Sigmoid colon (tissue), 7 donors: ENCODE results near the gene FAM240B. TPM values are rescaled to one million over a fixed set of nuclear protein-coding genes. Genes with fewer than 3 reads are reported as not detected.

Experiments
- DNase-seq: peaks from one replicate; pipeline ENCODE4 v3.0.0-alpha.2; 2019
- H3K27ac ChIP-seq, 4 donors: fragments of 200-600 bp; sonication (generic); one replicate each; pipeline ENCODE4 v1.5.1; 2016 to 2019; ENCODE audit warnings: mild to moderate bottlenecking in 1 of 4
- H3K27me3 ChIP-seq, 3 donors: fragments of 200-600 bp; sonication (generic); one replicate each; pipeline ENCODE4 v1.5.1; 2019; ENCODE audit warnings: mild to moderate bottlenecking in 1 of 3
- H3K36me3 ChIP-seq, 4 donors: fragments of 200-600 bp; sonication (generic); one replicate each; pipeline ENCODE4 v1.5.1; 2016 to 2019
- H3K4me1 ChIP-seq, 4 donors: fragments of 200-600 bp; sonication (generic); one replicate each; pipeline ENCODE4 v1.5.1; 2017 to 2019
- H3K4me3 ChIP-seq, 4 donors: fragments of 200-600 bp; sonication (generic); one replicate each; pipeline ENCODE4 v1.5.1; 2017 to 2019; ENCODE audit warnings: mild to moderate bottlenecking in 2 of 4, moderate library complexity in 1 of 4
- H3K9me3 ChIP-seq, 4 donors: fragments of 200-600 bp in 3 of 4; sonication (generic) in 3 of 4; one replicate each; pipeline versions ENCODE4 v1.5.1 to v1.6.1; 2013 to 2019
- EP300 ChIP-seq, 4 donors: sonication (generic); formaldehyde crosslinking; IDR thresholded peaks; one replicate each; pipeline ENCODE4 v1.6.1; 2017; ENCODE audit warnings: antibody characterized with exemption in 4 of 4
- POLR2A ChIP-seq, 2 donors: fragments of 450-650 bp; IDR thresholded peaks; one replicate each; pipeline ENCODE4 v1.6.1; 2016; ENCODE audit warnings: antibody characterized with exemption in 2 of 2, mild to moderate bottlenecking in 2 of 2, moderate library complexity in 2 of 2
- POLR2AphosphoS5 ChIP-seq, 4 donors: sonication (generic); formaldehyde crosslinking; IDR thresholded peaks; one replicate each; pipeline ENCODE4 v1.6.1; 2017; ENCODE audit warnings: antibody characterized with exemption in 4 of 4
- WGBS, 2 donors: extraction: QIAGEN DNeasy Blood & Tissue Kit; methylation state at CpG; one replicate each; pipeline ENCODE4 v1.1.7; 2013; 5-methylcytosine and 5-hydroxymethylcytosine counted together
- intact Hi-C: fragments of 100-400 bp; cut with DNase I; formaldehyde crosslinking; loops from one replicate; pipeline ENCODE4 v1.15.1; 2023
- polyA plus RNA-seq, 3 donors: library from polyadenylated mRNA; stranded (reverse); fragments of 200-250 nt; gene quantifications; one replicate each; pipeline ENCODE4 v1.2.3, GENCODE V29; 2013
- total RNA-seq, 4 donors: library from RNA; depleted of rRNA; stranded (reverse); fragments of >200 nt; gene quantifications; one replicate each; pipeline ENCODE4 v1.1.0, GENCODE V29; 2016
- TF ChIP-seq, protein P1 (sequence below), 4 experiments: fragments of 450-650 bp in 3 of 4; fragments of 200-600 bp in 1 of 4; IDR thresholded peaks; one replicate each; pipeline ENCODE4 v1.5.1; 2016 to 2019; ENCODE audit warnings: antibody characterized with exemption in 4 of 4, mild to moderate bottlenecking in 3 of 4, moderate library complexity in 2 of 4
- donor health status: healthy with polysubstance abuse.
- donor health status: Bipolar disorder and iron deficiency.
- donor health status: healthy.

The FAM240B gene
- total and polyA plus RNA-seq, 7 donors = not detected

DNA sequence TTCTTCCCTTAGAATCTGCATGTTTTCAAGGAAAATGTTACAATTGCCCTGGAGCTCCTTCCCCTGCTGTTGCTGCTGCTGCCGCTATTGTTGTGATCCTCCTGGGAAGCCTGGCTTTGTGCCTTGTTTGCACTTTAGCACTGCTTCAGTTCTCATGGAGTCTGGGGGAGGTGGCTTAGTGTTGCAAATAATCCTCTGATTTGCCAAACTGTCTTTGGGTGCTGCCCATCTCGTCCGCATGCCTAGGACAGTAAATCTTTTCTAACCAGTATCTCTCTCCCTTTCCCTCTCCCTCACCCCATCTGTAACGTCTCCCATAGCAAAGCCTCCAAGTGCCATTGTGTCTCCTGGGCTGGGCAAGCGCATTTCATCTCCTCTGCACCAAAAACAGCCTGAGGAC is 30.3 kb downstream of the FAM240B start:
- Histone ChIP-seq H3K9me3 (no peaks in the 10 kb centered on the region), H3K4me1 (peaks cover 0 to 10% (median 3%) of the 10 kb centered on the region in 4 donors), H3K27ac (peak overlapping the region in 1 of 4 donors; percentile 52), H3K27me3 (no peaks in the 10 kb centered on the region), H3K4me3 (no peak overlapping the region), H3K36me3 (no peaks in the 10 kb centered on the region)
- TF ChIP-seq POLR2AphosphoS5 (IDR thresholded peaks at IDR 0.05) = no peak
- TF ChIP-seq, protein P1, sequence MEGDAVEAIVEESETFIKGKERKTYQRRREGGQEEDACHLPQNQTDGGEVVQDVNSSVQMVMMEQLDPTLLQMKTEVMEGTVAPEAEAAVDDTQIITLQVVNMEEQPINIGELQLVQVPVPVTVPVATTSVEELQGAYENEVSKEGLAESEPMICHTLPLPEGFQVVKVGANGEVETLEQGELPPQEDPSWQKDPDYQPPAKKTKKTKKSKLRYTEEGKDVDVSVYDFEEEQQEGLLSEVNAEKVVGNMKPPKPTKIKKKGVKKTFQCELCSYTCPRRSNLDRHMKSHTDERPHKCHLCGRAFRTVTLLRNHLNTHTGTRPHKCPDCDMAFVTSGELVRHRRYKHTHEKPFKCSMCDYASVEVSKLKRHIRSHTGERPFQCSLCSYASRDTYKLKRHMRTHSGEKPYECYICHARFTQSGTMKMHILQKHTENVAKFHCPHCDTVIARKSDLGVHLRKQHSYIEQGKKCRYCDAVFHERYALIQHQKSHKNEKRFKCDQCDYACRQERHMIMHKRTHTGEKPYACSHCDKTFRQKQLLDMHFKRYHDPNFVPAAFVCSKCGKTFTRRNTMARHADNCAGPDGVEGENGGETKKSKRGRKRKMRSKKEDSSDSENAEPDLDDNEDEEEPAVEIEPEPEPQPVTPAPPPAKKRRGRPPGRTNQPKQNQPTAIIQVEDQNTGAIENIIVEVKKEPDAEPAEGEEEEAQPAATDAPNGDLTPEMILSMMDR (IDR thresholded peaks at IDR 0.05) = no peak
- DNase-seq = no peak
- intact Hi-C loops = no loop called here
- 58 to 70% methylated on average over 5 of the region's 5 CpGs for WGBS, 2 donors

DNA sequence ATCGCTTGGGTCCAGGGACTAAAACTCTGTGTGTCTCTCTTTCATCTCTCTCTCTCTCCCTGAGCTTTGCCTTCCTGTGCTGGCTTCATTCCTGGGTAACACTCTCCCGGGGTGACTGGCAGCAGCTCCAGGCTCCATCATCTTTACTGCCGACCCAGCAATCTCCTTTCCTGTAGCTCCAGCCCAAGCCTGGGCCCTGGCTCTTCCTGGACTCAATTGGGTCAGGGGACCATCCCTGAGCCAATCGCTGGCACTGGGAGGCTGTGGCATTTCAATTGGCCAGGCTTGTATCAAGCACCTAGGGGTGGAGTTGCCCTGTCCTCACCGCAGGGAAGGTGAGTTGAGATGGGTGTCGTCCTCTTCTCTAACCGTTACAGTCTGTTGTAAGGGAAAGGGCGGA is 31.9 kb downstream of the FAM240B start:
- Histone ChIP-seq H3K27ac (peak overlapping the region in 1 of 4 donors; percentile 41), H3K9me3 (no peaks in the 10 kb centered on the region), H3K4me1 (peaks cover 0 to 10% (median 3%) of the 10 kb centered on the region in 4 donors), H3K27me3 (no peaks in the 10 kb centered on the region), H3K36me3 (no peaks in the 10 kb centered on the region), H3K4me3 (peak overlapping the region in 2 of 4 donors; percentile 17 to 19)
- WGBS, 2 donors = 54 to 77% methylated on average over 8 of the region's 8 CpGs
- TF ChIP-seq POLR2A (IDR thresholded peaks at IDR 0.05) (no peak), EP300 (IDR thresholded peaks at IDR 0.05) (no peak), POLR2AphosphoS5 (IDR thresholded peaks at IDR 0.05) (no peak)
- TF ChIP-seq, protein P1 (IDR thresholded peaks at IDR 0.05) = no peak
- DNase-seq = no peak
- intact Hi-C loops = no loop called here

DNA sequence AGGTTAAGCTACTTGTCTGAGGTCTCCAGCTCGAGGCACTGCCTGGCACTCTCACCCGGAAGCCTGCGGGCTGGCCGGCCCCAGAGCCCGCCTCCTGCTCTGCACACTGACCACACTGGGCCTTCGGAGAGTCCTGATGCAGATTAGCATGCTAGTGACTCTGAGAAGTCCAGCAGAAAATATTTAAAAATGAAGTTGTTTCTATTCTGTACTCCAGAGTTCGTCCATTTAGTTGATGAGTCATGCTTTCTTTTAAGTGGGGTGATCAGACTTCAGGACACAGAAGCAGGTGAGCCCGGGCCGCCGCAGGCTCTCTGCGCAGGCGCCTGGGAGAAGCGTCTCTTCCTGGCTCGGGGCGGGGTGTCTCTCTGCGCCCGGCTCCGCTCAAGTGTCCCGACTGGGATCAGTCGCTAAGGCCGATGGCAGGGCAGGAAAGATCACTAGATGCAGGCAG is 32.5 kb downstream of the FAM240B start:
- Histone ChIP-seq H3K27ac (peak overlapping the region in 1 of 4 donors; percentile 41), H3K4me1 (peaks cover 0 to 10% (median 3%) of the 10 kb centered on the region in 4 donors), H3K27me3 (no peaks in the 10 kb centered on the region), H3K4me3 (peak overlapping the region in 3 of 4 donors; percentile 17 to 26 (median 19)), H3K36me3 (no peaks in the 10 kb centered on the region), H3K9me3 (no peaks in the 10 kb centered on the region)
- TF ChIP-seq POLR2AphosphoS5 (IDR thresholded peaks at IDR 0.05) = no peak
- TF ChIP-seq EP300 (IDR thresholded peaks at IDR 0.05) = no peak
- no peak for TF ChIP-seq POLR2A (IDR thresholded peaks at IDR 0.05)
- TF ChIP-seq, protein P1 (IDR thresholded peaks at IDR 0.05) = no peak
- DNase-seq = peak; percentile 72
- intact Hi-C loops = no loop called here
- WGBS, 2 donors = 17 to 31% methylated on average over 21 of the region's 21 CpGs

DNA sequence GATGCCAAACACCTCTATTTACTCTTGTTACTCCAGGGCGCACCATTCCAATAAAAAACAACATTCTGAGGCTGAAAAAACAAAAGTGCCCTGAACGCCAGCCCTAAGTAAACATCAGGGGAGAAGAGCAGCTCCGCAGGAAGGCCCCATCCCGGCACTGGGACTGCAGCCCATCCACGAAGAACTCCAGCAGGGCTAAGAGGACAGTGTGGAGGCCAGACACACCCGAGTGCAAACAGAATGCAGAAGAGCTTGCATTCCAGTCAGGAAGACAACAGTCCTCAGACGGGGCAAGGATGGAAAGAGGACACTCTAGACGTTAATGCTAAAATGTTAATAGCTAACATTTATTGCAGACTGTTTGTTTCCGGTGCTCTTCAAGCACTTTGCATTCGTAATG is 33.0 kb downstream of the FAM240B start:
- Histone ChIP-seq H3K9me3 (no peaks in the 10 kb centered on the region), H3K4me3 (peak overlapping the region in 3 of 4 donors; percentile 17 to 26 (median 19)), H3K27ac (peak overlapping the region in 1 of 4 donors; percentile 41), H3K27me3 (no peaks in the 10 kb centered on the region), H3K4me1 (peaks cover 0 to 10% (median 3%) of the 10 kb centered on the region in 4 donors), H3K36me3 (no peaks in the 10 kb centered on the region)
- DNase-seq = no peak
- intact Hi-C loops = no loop called here
- TF ChIP-seq EP300 (IDR thresholded peaks at IDR 0.05) (no peak), POLR2AphosphoS5 (IDR thresholded peaks at IDR 0.05) (no peak), POLR2A (IDR thresholded peaks at IDR 0.05) (no peak)
- TF ChIP-seq, protein P1 (IDR thresholded peaks at IDR 0.05) = no peak
- WGBS, 2 donors = 21 to 49% methylated on average over 10 of the region's 10 CpGs

DNA sequence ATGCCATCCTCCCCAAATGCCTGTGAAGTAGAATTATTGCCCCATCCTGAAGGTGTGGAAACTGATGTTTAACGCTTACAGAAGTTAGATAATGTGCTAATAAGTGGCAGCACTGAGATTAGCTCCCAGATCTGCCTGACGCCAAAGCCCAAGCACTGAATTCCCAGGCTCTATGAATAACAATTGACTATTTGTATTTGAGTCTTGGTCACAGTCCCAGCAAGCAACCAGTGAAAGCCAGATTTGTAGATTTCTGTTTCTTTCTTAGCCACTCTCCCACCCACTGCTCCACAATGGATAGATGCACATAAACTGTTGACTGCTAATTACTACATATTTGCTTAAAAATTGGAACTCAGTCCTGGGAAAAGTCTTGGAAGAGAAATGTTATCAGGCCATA is 34.4 kb downstream of the FAM240B start:
- DNase-seq = no peak
- no peaks in the 10 kb centered on the region for H3K36me3 ChIP-seq
- no peaks in the 10 kb centered on the region for H3K9me3 ChIP-seq
- intact Hi-C loops = no loop called here
- no peak overlapping the region for H3K4me3 ChIP-seq
- no peaks in the 10 kb centered on the region for H3K27me3 ChIP-seq
- H3K27ac ChIP-seq = no peak overlapping the region
- TF ChIP-seq POLR2A (IDR thresholded peaks at IDR 0.05) (no peak), EP300 (IDR thresholded peaks at IDR 0.05) (no peak), POLR2AphosphoS5 (IDR thresholded peaks at IDR 0.05) (no peak)
- TF ChIP-seq, protein P1 (IDR thresholded peaks at IDR 0.05) = no peak
- peaks cover 0 to 10% (median 3%) of the 10 kb centered on the region in 4 donors for H3K4me1 ChIP-seq
- 82 to 88% methylated on average over 2 of the region's 2 CpGs for WGBS, 2 donors
